K562 (cell line): ENCODE data around the gene CBFA2T2. TPM values are rescaled to one million over a fixed set of nuclear protein-coding genes. Genes with fewer than 3 reads are reported as not detected.

Source experiments
- ATAC-seq: fragments of 200-7000 bp; cut with Tn5 transposase; 3 replicates; pipeline ENCODE4 v1.9.1; 2020; ENCODE audit warnings: moderate library complexity
- BruUV-seq: library from RNA; stranded (reverse); fragments of 400-500 nt; replicated peaks from 2 replicates; lab custom pipeline; 2021; lab: Mats Ljungman, UMichigan
- CTCF ChIA-PET: fragments of 300-600 bp; formaldehyde crosslinking; extraction: SDS; loops from one replicate; lab custom pipeline; 2021; ENCODE audit warnings: low intra/inter-chr PET ratio; lab: Yijun Ruan, JAX
- POLR2A ChIA-PET: fragments of 300-600, 350-650 bp; sonication (Branson Sonifier 250); formaldehyde crosslinking; extraction: SDS; loops from one replicate; lab custom pipeline; 2021; ENCODE audit warnings: antibody characterized with exemption, inconsistent platforms; lab: Yijun Ruan, JAX
- DNase-seq, 4 experiments: peaks; one replicate each; pipeline versions ENCODE4 v3.0.0 to v3.0.0-alpha.2; 2011 to 2018; ENCODE audit warnings: low spot score in 3 of 4, mixed read lengths in 3 of 4; ENCODE audit errors: extremely low read depth in 1 of 4
- FAIRE-seq: peaks from 2 replicates; lab custom pipeline; 2011; peaks lifted over from hg19 to GRCh38; lab: Jason Lieb, UNC
- H2AFZ ChIP-seq: 2 replicates; pipeline ENCODE4 v1.6.0; 2011; ENCODE audit warnings: low read depth, low read length, control low read depth, inconsistent platforms
- H3K27ac ChIP-seq: fragments of 200-600 bp; 3 replicates; pipeline ENCODE4 v1.8.0; 2011; ENCODE audit warnings: low read depth, mild to moderate bottlenecking, control low read depth, inconsistent platforms, low read length, moderate library complexity, mixed read lengths; ENCODE audit errors: extremely low read depth
- H3K27me3 ChIP-seq, 2 experiments: fragments of 300-600 bp in 1 of 2; 2 replicates in 1 of 2; 3 replicates in 1 of 2; pipeline versions ENCODE4 v1.6.0 to v1.8.0; 2011; ENCODE audit warnings: inconsistent platforms in 2 of 2, low read length in 2 of 2, mild to moderate bottlenecking in 1 of 2, mixed read lengths in 1 of 2, moderate library complexity in 1 of 2; ENCODE audit not compliant: control insufficient read depth in 2 of 2, insufficient read depth in 2 of 2
- H3K36me3 ChIP-seq: fragments of 300-600 bp; 3 replicates; pipeline ENCODE4 v1.8.0; 2011; ENCODE audit warnings: mild to moderate bottlenecking, low read length, inconsistent platforms; ENCODE audit not compliant: control insufficient read depth, insufficient read depth
- H3K4me1 ChIP-seq, 2 experiments: fragments of 200-600 bp in 1 of 2; replicated peaks in 1 of 2; 2 replicates in 1 of 2; 3 replicates in 1 of 2; pipeline versions ENCODE4 v1.5.1 to v1.8.0; 2011; ENCODE audit warnings: inconsistent platforms in 2 of 2, low read length in 2 of 2, mild to moderate bottlenecking in 1 of 2, mixed read lengths in 1 of 2, moderate library complexity in 1 of 2; ENCODE audit not compliant: control insufficient read depth in 2 of 2, insufficient read depth in 2 of 2
- H3K4me2 ChIP-seq: 2 replicates; pipeline ENCODE4 v1.6.1; 2011; ENCODE audit warnings: low read length, control low read depth, inconsistent platforms, mixed read lengths; ENCODE audit not compliant: insufficient read depth
- H3K4me3 ChIP-seq: fragments of 200-600 bp; sonication (generic), shearing (Covaris generic); 2 replicates; pipeline ENCODE4 v1.5.1; 2016; ENCODE audit warnings: control low read depth, inconsistent platforms
- H3K79me2 ChIP-seq: fragments of 200-600 bp; 3 replicates; pipeline ENCODE4 v1.8.0; 2011; ENCODE audit warnings: low read length, inconsistent platforms; ENCODE audit not compliant: control insufficient read depth, insufficient read depth
- H3K9ac ChIP-seq, 2 experiments: 2 replicates each; pipeline versions ENCODE4 v1.6.0 to v1.6.1; 2011; ENCODE audit warnings: low read depth in 2 of 2, low read length in 2 of 2, control low read depth in 1 of 2, inconsistent platforms in 1 of 2, mild to moderate bottlenecking in 1 of 2, mixed read lengths in 1 of 2; ENCODE audit not compliant: insufficient read depth in 1 of 2
- H3K9me1 ChIP-seq: one replicate; pipeline ENCODE4 v1.6.0; 2011; ENCODE audit warnings: inconsistent platforms, mild to moderate bottlenecking, low read length, moderate library complexity; ENCODE audit not compliant: control insufficient read depth, insufficient read depth
- H3K9me3 ChIP-seq: replicated peaks from 2 replicates; pipeline ENCODE4 v1.5.1; 2011; ENCODE audit warnings: low read depth, low read length, inconsistent platforms; ENCODE audit not compliant: control insufficient read depth, insufficient read depth
- H4K20me1 ChIP-seq: replicated peaks from 2 replicates; pipeline ENCODE4 v1.6.1; 2011; ENCODE audit warnings: low read length, inconsistent platforms, mixed read lengths; ENCODE audit not compliant: control insufficient read depth, insufficient read depth
- CCAR2 ChIP-seq: fragments of 200-400 bp; formaldehyde crosslinking; IDR thresholded peaks from 2 replicates; pipeline ENCODE4 v1.6.1; 2017; ENCODE audit warnings: mild to moderate bottlenecking, low read depth, low read length
- CREB1 ChIP-seq, 2 experiments: sonication (generic) in 1 of 2; formaldehyde crosslinking in 1 of 2; IDR thresholded peaks; 2 replicates each; pipeline versions ENCODE4 v1.6.1 to v1.8.0; 2012 to 2022; ENCODE audit warnings: inconsistent platforms in 1 of 2, mild to moderate bottlenecking in 1 of 2, missing genetic modification reagents in 1 of 2, moderate library complexity in 1 of 2
- FOXK1 ChIP-seq: sonication (generic); formaldehyde crosslinking; IDR thresholded peaks from 2 replicates; pipeline ENCODE4 v1.8.0; 2022; ENCODE audit warnings: missing genetic modification reagents, mild to moderate bottlenecking, borderline replicate concordance
- HOMEZ ChIP-seq: fragments of 250-450 bp; sonication (Bioruptor Pico); IDR thresholded peaks from 2 replicates; pipeline ENCODE4 v1.4.0; 2020; ENCODE audit warnings: mild to moderate bottlenecking, moderate library complexity
- JUNB ChIP-seq: fragments of 450-650 bp; formaldehyde crosslinking; conservative IDR thresholded peaks from 2 replicates; pipeline ENCODE4 v1.4.0; 2020; ENCODE audit warnings: mild to moderate bottlenecking
- KAT7 ChIP-seq: sonication (generic); formaldehyde crosslinking; IDR thresholded peaks from 2 replicates; pipeline ENCODE4 v1.8.0; 2022; ENCODE audit warnings: missing genetic modification reagents, mild to moderate bottlenecking, borderline replicate concordance
- KLF10 ChIP-seq: fragments of 250-450 bp; sonication (Bioruptor Pico); IDR thresholded peaks from 2 replicates; pipeline ENCODE4 v1.6.1; 2021; ENCODE audit warnings: matching md5 sums
- LEF1 ChIP-seq: fragments of 450-650 bp; IDR thresholded peaks from 2 replicates; pipeline ENCODE4 v1.6.1; 2016; ENCODE audit warnings: mild to moderate bottlenecking
- NFATC3 ChIP-seq: fragments of 450-650 bp; IDR thresholded peaks from 2 replicates; pipeline ENCODE4 v1.6.1; 2017; ENCODE audit warnings: mild to moderate bottlenecking
- PURB ChIP-seq: sonication (generic); formaldehyde crosslinking; IDR thresholded peaks from 2 replicates; pipeline ENCODE4 v1.9.0; 2021; ENCODE audit warnings: low read depth, mild to moderate bottlenecking, missing genetic modification reagents
- SLC30A9 ChIP-seq: fragments of 250-450 bp; sonication (Bioruptor Pico); IDR thresholded peaks from 2 replicates; pipeline ENCODE4 v1.8.0; 2022; ENCODE audit warnings: mild to moderate bottlenecking, moderate library complexity
- STAT5B ChIP-seq: fragments of 250-450 bp; sonication (Bioruptor Pico); IDR thresholded peaks from 2 replicates; pipeline ENCODE4 v1.8.0; 2021; ENCODE audit warnings: mild to moderate bottlenecking, inconsistent platforms
- ZNF184 ChIP-seq: sonication (generic); formaldehyde crosslinking; IDR thresholded peaks from 2 replicates; pipeline ENCODE4 v1.5.0; 2020; ENCODE audit warnings: missing genetic modification reagents
- WGBS: fragments of 100-300 bp; shearing (Covaris generic); methylation state at CpG from one replicate; pipeline ENCODE4 v1.1.6; 2016; ENCODE audit warnings: low coverage, mixed read lengths; ENCODE audit not compliant: insufficient coverage; ENCODE audit errors: missing lambda C conversion rate; 5-methylcytosine and 5-hydroxymethylcytosine counted together
- in situ Hi-C: fragments of 300-500 bp; cut with MboI; formaldehyde crosslinking; loops from 4 replicates; pipeline ENCODE4 v1.15.0; 2018; ENCODE audit warnings: inconsistent platforms, mixed read lengths
- intact Hi-C: fragments of 100-400 bp; cut with micrococcal nuclease; formaldehyde crosslinking; loops from 2 replicates; pipeline ENCODE4 v1.14.2; 2022
- polyA plus RNA-seq, 8 experiments: library from polyadenylated mRNA; depleted of rRNA in 4 of 8; stranded (reverse) in 5 of 8; unstranded in 3 of 8; fragments of >200 nt; fragmentation: Nextera tagmentation in 2 of 8; fragmentation: Illumina TruSeq in 1 of 8; extraction: Ambion mirVana in 2 of 8; extraction: Trizol in 1 of 8; gene quantifications; 2 replicates each; pipeline versions ENCODE4 v1.2.1 to v1.2.3, GENCODE V29; 2011 to 2014; ENCODE audit warnings: inconsistent platforms in 1 of 8, missing spikeins in 1 of 8
- total RNA-seq, 7 experiments: library from RNA; depleted of rRNA in 6 of 7; stranded (reverse); fragments of >200 nt in 6 of 7; fragmentation: Illumina TruSeq in 2 of 7; extraction: Trizol in 2 of 7; gene quantifications; 2 replicates each; pipeline versions ENCODE4 v1.2.1 to v1.2.3, GENCODE V29; 2011 to 2021; ENCODE audit warnings: low replicate concordance in 1 of 7
- TF ChIP-seq, protein P1 (sequence below): IDR thresholded peaks from 2 replicates; pipeline ENCODE4 v1.6.1; 2014; ENCODE audit warnings: antibody characterized with exemption
- TF ChIP-seq, protein P2 (sequence below): fragments of 250-450 bp; sonication (Bioruptor Pico); IDR thresholded peaks from 2 replicates; pipeline ENCODE4 v1.4.0; 2020

Gene CBFA2T2
- total and polyA plus RNA-seq, 9 of the 15 experiments (the other 6 are each of a cell fraction or from before 2014, with no cell fraction given) = 0.27 to 9.6 (median 5.8) TPM

DNA sequence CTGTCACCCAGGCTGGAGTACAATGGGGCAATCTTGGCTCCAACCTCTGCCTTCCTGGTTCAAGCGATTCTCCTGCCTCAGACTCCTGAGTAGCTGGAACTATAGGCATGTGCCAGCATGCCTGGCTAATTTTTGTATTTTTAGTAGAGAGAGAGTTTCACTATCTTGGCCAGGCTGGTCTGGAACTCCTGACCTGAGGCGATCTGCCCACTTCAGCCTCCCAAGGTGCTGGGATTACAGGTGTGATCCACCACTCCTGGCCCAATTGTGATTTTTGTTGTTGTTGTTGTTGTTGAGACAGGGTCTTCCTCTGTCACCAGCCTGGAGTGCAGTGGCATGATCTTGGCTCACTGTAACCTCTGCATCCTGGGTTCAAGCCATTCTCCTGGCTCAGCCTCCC lies 69.3 kb downstream of the CBFA2T2 start:
- H3K79me2 ChIP-seq = no peaks in the 10 kb centered on the region
- no peak overlapping the region for H3K4me3 ChIP-seq
- TF ChIP-seq LEF1 (no peak), ZNF184 (CRISPR knock-in tag) (no peak), HOMEZ (no peak), CREB1 (IDR thresholded peaks at IDR 0.05) (no peak), CREB1 (CRISPR knock-in tag; IDR thresholded peaks at IDR 0.05) (no peak), CCAR2 (no peak), KAT7 (CRISPR knock-in tag) (no peak), NFATC3 (no peak), KLF10 (no peak), STAT5B (CRISPR knock-in tag) (no peak), FOXK1 (CRISPR knock-in tag) (no peak), JUNB (CRISPR knock-in tag) (no peak), SLC30A9 (CRISPR knock-in tag) (no peak), PURB (CRISPR knock-in tag) (no peak)
- TF ChIP-seq, protein P1, sequence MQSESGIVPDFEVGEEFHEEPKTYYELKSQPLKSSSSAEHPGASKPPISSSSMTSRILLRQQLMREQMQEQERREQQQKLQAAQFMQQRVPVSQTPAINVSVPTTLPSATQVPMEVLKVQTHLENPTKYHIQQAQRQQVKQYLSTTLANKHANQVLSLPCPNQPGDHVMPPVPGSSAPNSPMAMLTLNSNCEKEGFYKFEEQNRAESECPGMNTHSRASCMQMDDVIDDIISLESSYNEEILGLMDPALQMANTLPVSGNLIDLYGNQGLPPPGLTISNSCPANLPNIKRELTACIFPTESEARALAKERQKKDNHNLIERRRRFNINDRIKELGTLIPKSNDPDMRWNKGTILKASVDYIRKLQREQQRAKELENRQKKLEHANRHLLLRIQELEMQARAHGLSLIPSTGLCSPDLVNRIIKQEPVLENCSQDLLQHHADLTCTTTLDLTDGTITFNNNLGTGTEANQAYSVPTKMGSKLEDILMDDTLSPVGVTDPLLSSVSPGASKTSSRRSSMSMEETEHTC = no peak
- TF ChIP-seq, protein P2, sequence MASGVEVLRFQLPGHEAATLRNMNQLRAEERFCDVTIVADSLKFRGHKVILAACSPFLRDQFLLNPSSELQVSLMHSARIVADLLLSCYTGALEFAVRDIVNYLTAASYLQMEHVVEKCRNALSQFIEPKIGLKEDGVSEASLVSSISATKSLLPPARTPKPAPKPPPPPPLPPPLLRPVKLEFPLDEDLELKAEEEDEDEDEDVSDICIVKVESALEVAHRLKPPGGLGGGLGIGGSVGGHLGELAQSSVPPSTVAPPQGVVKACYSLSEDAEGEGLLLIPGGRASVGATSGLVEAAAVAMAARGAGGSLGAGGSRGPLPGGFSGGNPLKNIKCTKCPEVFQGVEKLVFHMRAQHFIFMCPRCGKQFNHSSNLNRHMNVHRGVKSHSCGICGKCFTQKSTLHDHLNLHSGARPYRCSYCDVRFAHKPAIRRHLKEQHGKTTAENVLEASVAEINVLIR (CRISPR knock-in tag) = no peak
- TF ChIP-seq, all 486 proteins: peak for 0
- Histone ChIP-seq H4K20me1 (no peaks in the 10 kb centered on the region), H3K9me3 (no peaks in the 10 kb centered on the region), H3K36me3 (no peaks in the 10 kb centered on the region; the same call in 2 of the 3 replicates), H3K27ac (no peak overlapping the region), H3K9me1 (no peaks in the 10 kb centered on the region), H3K27me3 (no peaks in the 10 kb centered on the region), H3K4me2 (no peak overlapping the region), H3K9ac (no peak overlapping the region), H2AFZ (no peak overlapping the region), H3K4me1 (peaks cover 0 to 5% of the 10 kb centered on the region in 2 experiments; a peak in 2 of 5 replicates)
- in situ Hi-C loops (no loop called here), intact Hi-C loops (no loop called here)
- no peak for DNase-seq
- CTCF ChIA-PET = interaction anchor here (0.7 kb wide), 1 partner anchor 10 kb away, joined by 3 read pairs; no protein-coding TSS in a partner anchor
- no peak for FAIRE-seq
- 100% methylated on average over 1 of the region's 2 CpGs for WGBS
- POLR2A ChIA-PET = no interaction called here
- no peak for ATAC-seq
- no TSS peak for BruUV-seq
